ENCODE measurements around the gene DAP.
"Not testable (repeated sequence)": the region's sequence is repeated elsewhere in the genome, so short reads cannot be mapped to it uniquely, and the experiment has no call there.

DAP gene

GRCh38 chr5:10793785-10794184, 32.8 kb upstream of the DAP start:
- TF ChIP-seq CTCF (IDR thresholded peaks at IDR 0.05; ENCODE audit: insufficient read depth, low read length, missing control alignments), result peak; percentile 17
- POLR2A ChIA-PET, result no interaction called here
- CTCF ChIA-PET, result no interaction called here
- no peak overlapping the region for H3K4me3 ChIP-seq (ENCODE audit: low read depth, low read length)
- DNase-seq (ENCODE audit: low read depth, low spot score), result no peak

GRCh38 chr5:10792336-10792735, 31.3 kb upstream of the DAP start:
- no peak for DNase-seq (ENCODE audit: low read depth, low spot score)
- ChIA-PET POLR2A (no interaction called here), CTCF (no interaction called here)
- H3K4me3 ChIP-seq (ENCODE audit: low read depth, low read length), result no peak overlapping the region
- no peak for TF ChIP-seq CTCF (IDR thresholded peaks at IDR 0.05; ENCODE audit: insufficient read depth, low read length, missing control alignments)

GRCh38 chr5:10789726-10790125, 28.7 kb upstream of the DAP start:
- ChIA-PET CTCF (interaction anchor here (1.0 kb wide), 1 partner anchor 67 kb away, joined by 4 read pairs; no protein-coding TSS in a partner anchor), POLR2A (no interaction called here)
- no peak overlapping the region for H3K4me3 ChIP-seq (ENCODE audit: low read depth, low read length)
- DNase-seq (ENCODE audit: low read depth, low spot score), result no peak
- no peak for TF ChIP-seq CTCF (IDR thresholded peaks at IDR 0.05; ENCODE audit: insufficient read depth, low read length, missing control alignments)

- POLR2A ChIA-PET, result no interaction called here
- DNase-seq (ENCODE audit: low read depth, low spot score), result peak; percentile 75
- no peak for TF ChIP-seq CTCF (IDR thresholded peaks at IDR 0.05; ENCODE audit: insufficient read depth, low read length, missing control alignments)
- CTCF ChIA-PET, result interaction anchor here (1.0 kb wide), 1 partner anchor 68 kb away, joined by 4 read pairs; no protein-coding TSS in a partner anchor
- no peak overlapping the region for H3K4me3 ChIP-seq (ENCODE audit: low read depth, low read length)
Measured at GRCh38 chr5:10789021-10789420, 28.0 kb upstream of the DAP start.

- no peak for DNase-seq (ENCODE audit: low read depth, low spot score)
- ChIA-PET CTCF (no interaction called here), POLR2A (no interaction called here)
- no peak overlapping the region for H3K4me3 ChIP-seq (ENCODE audit: low read depth, low read length)
- no peak for TF ChIP-seq CTCF (IDR thresholded peaks at IDR 0.05; ENCODE audit: insufficient read depth, low read length, missing control alignments)
Measured at GRCh38 chr5:10788358-10788757, 27.3 kb upstream of the DAP start.

- H3K4me3 ChIP-seq (ENCODE audit: low read depth, low read length), result no peak overlapping the region
- DNase-seq (ENCODE audit: low read depth, low spot score), result no peak
- TF ChIP-seq CTCF (IDR thresholded peaks at IDR 0.05; ENCODE audit: insufficient read depth, low read length, missing control alignments), result no peak
- ChIA-PET POLR2A (no interaction called here), CTCF (no interaction called here)
Measured at GRCh38 chr5:10786835-10787234, 25.8 kb upstream of the DAP start.

- CTCF ChIA-PET; H3K4me3 ChIP-seq (ENCODE audit: low read depth, low read length); DNase-seq (ENCODE audit: low read depth, low spot score); POLR2A ChIA-PET: not testable (repeated sequence)
Measured at GRCh38 chr5:10780208-10780607, 19.2 kb upstream of the DAP start.

Measured in AG04449 (cell line).